ENCODE results near the gene SLC20A1. TPM values are rescaled to one million over a fixed set of nuclear protein-coding genes. Genes with fewer than 3 reads are reported as not detected.
A peak's percentile ranks its signal among the peaks of the same experiment; 100 is the strongest.
"Not testable (repeated sequence)": the region's sequence is repeated elsewhere in the genome, so short reads cannot be mapped to it uniquely, and the experiment has no call there.

SLC20A1 gene
- polyA plus RNA-seq, 1 donor from 2014 or later, result 19.3 TPM

DNA sequence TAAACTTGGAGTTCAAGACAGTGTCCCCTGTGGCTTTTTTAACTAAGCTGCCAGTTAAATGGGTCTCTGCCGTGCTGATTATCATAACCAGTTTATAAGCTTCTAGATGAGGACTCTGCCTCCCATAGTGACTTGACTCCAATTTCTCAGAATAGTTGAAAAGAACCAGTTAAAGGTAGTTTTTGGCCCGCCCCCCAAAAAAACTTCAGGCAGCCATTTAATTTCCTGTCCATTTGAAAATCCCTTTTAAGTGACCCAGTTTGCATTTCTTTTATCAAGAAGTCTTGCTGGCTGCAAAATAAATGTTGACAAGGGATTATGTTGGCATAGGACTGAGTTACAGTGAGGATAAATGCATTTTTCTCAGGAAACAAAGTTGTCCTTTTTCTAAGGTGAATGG, 2.3 kb downstream of the SLC20A1 start:
- peak overlapping the region in 1 of 4 donors; percentile 94 for H3K4me3 Mint-ChIP-seq
- H3K36me3 Mint-ChIP-seq, result peaks cover 5% of the 10 kb centered on the region
- no peaks in the 10 kb centered on the region for H3K9me3 Mint-ChIP-seq
- H3K27ac Mint-ChIP-seq, result no peak overlapping the region
- H3K27me3 Mint-ChIP-seq, result no peaks in the 10 kb centered on the region
- peaks cover 37 to 41% (median 41%) of the 10 kb centered on the region in 3 donors for H3K4me1 Mint-ChIP-seq

DNA sequence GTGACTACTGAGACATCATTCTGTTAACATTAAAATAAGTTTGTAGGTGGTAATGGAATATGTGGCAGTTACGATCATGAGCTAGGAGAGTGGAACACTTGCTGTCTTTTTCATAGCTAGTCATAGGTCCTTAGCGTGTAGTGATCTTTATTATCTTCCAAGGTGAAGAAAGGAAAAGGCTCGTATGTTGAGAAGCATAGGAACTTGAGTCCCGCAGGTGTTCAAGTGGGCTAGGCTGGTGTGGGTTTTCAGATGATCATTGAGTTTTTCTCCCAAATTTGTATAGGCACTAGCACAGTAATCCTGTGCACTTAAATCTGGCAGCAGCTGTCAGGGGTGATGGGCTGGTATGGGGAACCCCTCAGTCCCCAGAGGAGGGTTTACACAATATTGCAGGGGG, 10.9 kb downstream of the SLC20A1 start:
- Mint-ChIP-seq H3K27me3 (no peaks in the 10 kb centered on the region), H3K36me3 (peaks cover 10% of the 10 kb centered on the region), H3K9me3 (no peaks in the 10 kb centered on the region), H3K4me1 (peaks cover 5 to 11% (median 10%) of the 10 kb centered on the region in 3 donors), H3K27ac (peak overlapping the region in 2 of 3 donors; percentile 50 to 59), H3K4me3 (no peak overlapping the region)

GRCh38 chr2:112658301-112658700, 12.6 kb downstream of the SLC20A1 start:
- H3K4me1 Mint-ChIP-seq, result peaks cover 0 to 9% (median 7%) of the 10 kb centered on the region in 3 donors
- no peaks in the 10 kb centered on the region for H3K9me3 Mint-ChIP-seq
- no peaks in the 10 kb centered on the region for H3K27me3 Mint-ChIP-seq
- H3K4me3 Mint-ChIP-seq, result no peak overlapping the region
- peaks cover 7% of the 10 kb centered on the region for H3K36me3 Mint-ChIP-seq
- H3K27ac Mint-ChIP-seq, result no peak overlapping the region

DNA sequence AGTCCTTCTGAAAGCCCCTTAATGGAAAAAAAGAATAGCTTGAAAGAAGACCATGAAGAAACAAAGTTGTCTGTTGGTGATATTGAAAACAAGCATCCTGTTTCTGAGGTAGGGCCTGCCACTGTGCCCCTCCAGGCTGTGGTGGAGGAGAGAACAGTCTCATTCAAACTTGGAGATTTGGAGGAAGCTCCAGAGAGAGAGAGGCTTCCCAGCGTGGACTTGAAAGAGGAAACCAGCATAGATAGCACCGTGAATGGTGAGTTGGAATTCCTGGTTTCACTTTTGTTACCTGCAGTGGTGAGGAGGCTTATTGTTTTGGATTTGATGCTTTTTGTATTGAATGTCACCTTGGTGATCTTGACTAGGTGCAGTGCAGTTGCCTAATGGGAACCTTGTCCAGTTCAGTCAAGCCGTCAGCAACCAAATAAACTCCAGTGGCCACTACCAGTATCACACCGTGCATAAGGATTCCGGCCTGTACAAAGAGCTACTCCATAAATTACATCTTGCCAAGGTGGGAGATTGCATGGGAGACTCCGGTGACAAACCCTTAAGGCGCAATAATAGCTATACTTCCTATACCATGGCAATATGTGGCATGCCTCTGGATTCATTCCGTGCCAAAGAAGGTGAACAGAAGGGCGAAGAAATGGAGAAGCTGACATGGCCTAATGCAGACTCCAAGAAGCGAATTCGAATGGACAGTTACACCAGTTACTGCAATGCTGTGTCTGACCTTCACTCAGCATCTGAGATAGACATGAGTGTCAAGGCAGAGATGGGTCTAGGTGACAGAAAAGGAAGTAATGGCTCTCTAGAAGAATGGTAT, 13.3 kb downstream of the SLC20A1 start:
- Mint-ChIP-seq H3K27ac (no peak overlapping the region), H3K27me3 (no peaks in the 10 kb centered on the region), H3K4me3 (peak overlapping the region in 1 of 4 donors; percentile 73), H3K36me3 (peaks cover 7% of the 10 kb centered on the region), H3K9me3 (no peaks in the 10 kb centered on the region), H3K4me1 (peaks cover 0 to 9% (median 7%) of the 10 kb centered on the region in 3 donors)

DNA sequence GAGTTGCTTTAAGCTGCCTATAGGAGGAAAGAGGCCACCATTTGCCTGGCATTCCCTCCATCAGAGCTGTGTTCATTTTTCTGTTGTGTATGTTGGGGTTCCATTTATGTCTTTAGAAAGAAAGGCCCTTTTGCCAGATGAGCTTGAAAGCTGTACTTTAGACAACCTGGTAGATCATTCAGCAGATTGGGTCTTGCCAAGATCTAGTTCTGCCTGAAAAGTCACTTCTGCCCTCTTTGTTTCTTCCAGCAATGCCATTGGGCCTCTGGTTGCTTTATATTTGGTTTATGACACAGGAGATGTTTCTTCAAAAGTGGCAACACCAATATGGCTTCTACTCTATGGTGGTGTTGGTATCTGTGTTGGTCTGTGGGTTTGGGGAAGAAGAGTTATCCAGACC, 14.4 kb downstream of the SLC20A1 start:
- Mint-ChIP-seq H3K4me3 (no peak overlapping the region), H3K4me1 (peaks cover 0 to 9% (median 9%) of the 10 kb centered on the region in 3 donors), H3K27ac (peak overlapping the region in 1 of 3 donors; percentile 59), H3K36me3 (peaks cover 7% of the 10 kb centered on the region), H3K9me3 (no peaks in the 10 kb centered on the region), H3K27me3 (no peaks in the 10 kb centered on the region)

DNA sequence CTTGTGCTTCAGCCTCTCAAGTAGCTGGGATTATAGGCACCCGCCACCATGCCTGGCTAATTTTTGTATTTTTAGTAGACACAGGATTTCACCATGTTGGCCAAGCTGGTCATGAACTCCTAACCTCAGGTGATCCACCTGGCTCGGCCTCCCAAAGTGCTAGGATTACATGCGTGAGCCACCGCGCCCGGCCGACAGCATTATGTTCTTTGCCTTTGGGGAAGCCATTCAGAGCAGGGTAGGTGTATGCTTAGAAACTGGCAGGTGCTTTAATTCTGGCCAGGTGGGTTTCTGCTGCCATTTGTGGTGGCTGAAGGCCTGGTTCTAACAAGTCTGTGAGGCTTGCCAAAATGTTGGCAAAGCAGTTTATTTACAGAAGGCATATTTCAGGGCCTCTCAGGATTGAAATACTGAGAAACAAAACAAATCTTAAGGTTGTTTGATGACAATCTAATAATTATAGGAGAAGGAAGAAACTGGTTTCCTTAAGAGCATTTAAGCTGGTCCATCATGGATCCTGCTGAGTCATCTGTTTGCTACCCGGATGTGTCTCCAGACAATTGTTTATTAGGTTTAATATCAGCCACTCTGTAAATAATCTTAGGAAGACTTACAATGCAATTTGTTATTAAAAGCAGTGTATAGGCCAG, 16.0 kb downstream of the SLC20A1 start:
- Mint-ChIP-seq H3K4me3 (no peak overlapping the region), H3K27ac (no peak overlapping the region), H3K27me3 (no peaks in the 10 kb centered on the region), H3K4me1 (peaks cover 0 to 12% (median 11%) of the 10 kb centered on the region in 3 donors), H3K36me3 (peaks cover 7% of the 10 kb centered on the region), H3K9me3 (no peaks in the 10 kb centered on the region)

- H3K9me3 Mint-ChIP-seq, result no peaks in the 10 kb centered on the region
- no peak overlapping the region for H3K4me3 Mint-ChIP-seq
Observed at GRCh38 chr2:112662704-112663103, 17.0 kb downstream of the SLC20A1 start.

DNA sequence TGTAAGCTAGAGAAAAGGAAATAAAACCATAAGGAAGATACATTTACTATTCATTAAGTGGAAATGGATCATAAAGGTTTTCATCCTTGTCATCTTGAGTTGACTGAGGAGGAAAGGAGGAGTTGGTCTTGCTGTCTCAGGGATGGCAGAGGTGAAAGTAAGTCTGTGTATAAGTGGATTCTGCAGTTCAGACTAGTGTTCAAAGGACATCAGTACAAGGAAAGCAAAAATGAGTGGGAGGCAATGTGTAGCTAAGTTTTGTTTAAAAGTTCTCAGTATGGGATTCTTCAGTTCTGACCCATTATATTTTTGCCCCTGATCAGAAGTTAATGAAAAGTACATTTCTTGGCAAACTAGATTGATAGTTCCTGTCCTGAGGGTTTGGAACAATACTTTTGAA, 18.9 kb downstream of the SLC20A1 start:
- H3K4me3 Mint-ChIP-seq, result no peak overlapping the region
- H3K27me3 Mint-ChIP-seq, result no peaks in the 10 kb centered on the region
- peaks cover 0 to 12% (median 8%) of the 10 kb centered on the region in 3 donors for H3K4me1 Mint-ChIP-seq
- H3K9me3 Mint-ChIP-seq, result no peaks in the 10 kb centered on the region
- H3K27ac Mint-ChIP-seq, result peak overlapping the region in 1 of 3 donors; percentile 68
- peaks cover 5% of the 10 kb centered on the region for H3K36me3 Mint-ChIP-seq

More at GRCh38 chr2:112662704-112663103, 17.0 kb downstream of the SLC20A1 start:
- peaks cover 0 to 12% (median 11%) of the 10 kb centered on the region in 3 donors for H3K4me1 Mint-ChIP-seq
- H3K27ac Mint-ChIP-seq, result no peak overlapping the region
- H3K27me3 Mint-ChIP-seq, result no peaks in the 10 kb centered on the region
- peaks cover 7% of the 10 kb centered on the region for H3K36me3 Mint-ChIP-seq

DNA sequence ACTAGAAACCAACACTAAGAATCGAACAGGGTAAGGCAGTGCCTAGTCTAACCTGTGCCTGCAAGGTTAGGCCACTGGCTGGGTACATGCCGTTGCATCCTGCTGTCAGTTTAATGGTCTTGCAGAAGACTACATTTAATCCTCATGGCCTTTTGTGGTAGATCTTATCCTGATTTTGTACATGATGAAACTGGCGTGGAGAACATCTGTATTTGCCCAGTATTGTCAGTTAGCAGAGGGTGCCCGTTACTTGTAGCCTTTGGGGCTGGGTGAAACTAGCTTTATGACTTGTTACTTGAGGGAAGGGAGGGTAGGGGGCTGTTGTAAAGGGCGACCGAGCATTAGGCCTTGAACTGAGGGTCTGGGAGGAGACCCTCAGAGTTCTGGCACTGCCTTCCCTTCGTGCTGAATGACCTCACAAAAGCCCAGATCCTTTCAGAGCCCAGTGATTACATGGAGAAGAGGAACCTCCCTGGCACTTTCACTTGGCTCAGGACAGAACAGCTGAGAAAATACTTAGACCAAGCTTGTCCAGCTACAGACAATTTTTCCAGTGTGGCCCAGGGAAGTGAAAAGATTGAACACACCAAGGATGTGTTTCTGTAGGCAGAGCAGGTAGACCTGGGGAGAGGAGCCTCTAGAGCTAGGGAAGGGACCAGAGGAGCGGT, 19.5 kb downstream of the SLC20A1 start:
- Mint-ChIP-seq H3K4me1 (peaks cover 0 to 8% (median 8%) of the 10 kb centered on the region in 3 donors), H3K27ac (no peak overlapping the region), H3K4me3 (no peak overlapping the region), H3K9me3 (no peaks in the 10 kb centered on the region), H3K36me3 (peaks cover 4% of the 10 kb centered on the region), H3K27me3 (no peaks in the 10 kb centered on the region)

- no peaks in the 10 kb centered on the region for H3K27me3 Mint-ChIP-seq
- H3K4me3 Mint-ChIP-seq, result no peak overlapping the region
- peaks cover 4% of the 10 kb centered on the region for H3K36me3 Mint-ChIP-seq
- no peak overlapping the region for H3K27ac Mint-ChIP-seq
- H3K9me3 Mint-ChIP-seq, result no peaks in the 10 kb centered on the region
- peaks cover 0 to 6% (median 4%) of the 10 kb centered on the region in 3 donors for H3K4me1 Mint-ChIP-seq
Observed at GRCh38 chr2:112666761-112667122, 21.0 kb downstream of the SLC20A1 start.

GRCh38 chr2:112667540-112667939, 21.8 kb downstream of the SLC20A1 start:
- H3K36me3 Mint-ChIP-seq, H3K27ac Mint-ChIP-seq, H3K4me3 Mint-ChIP-seq, H3K4me1 Mint-ChIP-seq, H3K27me3 Mint-ChIP-seq, H3K9me3 Mint-ChIP-seq: not testable (repeated sequence)

- no peak overlapping the region for H3K27ac Mint-ChIP-seq
- H3K27me3 Mint-ChIP-seq, result peaks cover 3% of the 10 kb centered on the region
- peaks cover 3 to 5% (median 4%) of the 10 kb centered on the region in 3 donors for H3K4me1 Mint-ChIP-seq
- H3K36me3 Mint-ChIP-seq, result peaks cover 4% of the 10 kb centered on the region
- H3K9me3 Mint-ChIP-seq, result no peaks in the 10 kb centered on the region
- H3K4me3 Mint-ChIP-seq, result no peak overlapping the region
Observed at GRCh38 chr2:112669667-112670066, 23.9 kb downstream of the SLC20A1 start.

DNA sequence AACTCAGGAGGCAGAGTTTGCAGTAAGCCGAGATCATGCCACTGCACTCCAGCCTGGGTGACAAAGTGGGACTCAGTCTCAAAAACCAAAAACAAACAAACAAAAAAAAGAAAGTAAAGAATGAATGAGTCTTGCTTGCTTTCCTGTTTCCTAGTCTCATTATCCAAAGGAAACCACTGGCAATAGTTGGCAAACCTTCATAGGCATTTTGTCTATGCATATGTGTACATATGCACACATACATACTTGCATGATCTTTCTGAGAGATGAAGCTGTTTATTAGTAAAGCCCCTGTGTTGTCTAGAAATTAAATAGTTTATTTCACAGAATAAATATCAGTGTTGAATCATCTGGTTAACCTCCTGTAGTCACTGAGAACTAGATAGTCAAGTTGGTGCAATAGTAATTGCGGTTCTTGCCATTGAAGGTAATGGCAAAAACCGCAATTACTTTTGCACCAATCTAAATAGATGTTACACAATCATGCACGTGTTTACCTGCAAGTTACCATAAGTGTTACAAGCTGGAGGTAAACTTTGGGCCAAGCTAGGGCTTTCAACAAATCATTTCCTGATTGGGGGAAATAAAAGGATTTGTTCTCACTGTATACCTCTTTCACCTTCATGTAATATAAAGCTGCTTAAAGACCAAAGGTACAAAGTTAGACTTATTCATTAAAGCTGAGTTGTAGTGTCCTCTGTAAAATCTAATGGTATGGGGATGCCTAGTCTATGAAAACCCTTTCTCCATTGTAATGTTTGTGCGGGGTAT, 24.7 kb downstream of the SLC20A1 start:
- Mint-ChIP-seq H3K4me3 (no peak overlapping the region), H3K4me1 (peaks cover 4% of the 10 kb centered on the region in 3 donors), H3K27me3 (peaks cover 3% of the 10 kb centered on the region), H3K27ac (no peak overlapping the region), H3K9me3 (no peaks in the 10 kb centered on the region), H3K36me3 (peaks cover 4% of the 10 kb centered on the region)

GRCh38 chr2:112671801-112672200, 26.1 kb downstream of the SLC20A1 start:
- Mint-ChIP-seq H3K4me1 (peaks cover under 1 to 9% (median 1%) of the 10 kb centered on the region in 3 donors), H3K36me3 (peaks cover 4% of the 10 kb centered on the region), H3K9me3 (no peaks in the 10 kb centered on the region), H3K27ac (no peak overlapping the region), H3K27me3 (peaks cover 3% of the 10 kb centered on the region), H3K4me3 (no peak overlapping the region)
